AG04449 (cell line): ENCODE measurements around the gene GRIN2B.

Source experiments
- CTCF ChIA-PET: fragments of 350-600 bp; formaldehyde crosslinking; extraction: SDS; loops from one replicate; lab custom pipeline; 2021; ENCODE audit warnings: antibody characterized with exemption; lab: Yijun Ruan, JAX
- POLR2A ChIA-PET: fragments of 400-600, 350-600 bp; formaldehyde crosslinking; extraction: SDS; loops from one replicate; lab custom pipeline; 2020; ENCODE audit warnings: antibody characterized with exemption, inconsistent platforms; lab: Yijun Ruan, JAX
- DNase-seq: peaks from one replicate; pipeline ENCODE4 v3.0.0-alpha.2; 2010; ENCODE audit warnings: low read depth, low spot score
- H3K4me3 ChIP-seq: 2 replicates; pipeline ENCODE4 v1.5.1; 2011; ENCODE audit warnings: low read depth, mild to moderate bottlenecking, control low read depth, low read length
- CTCF ChIP-seq: IDR thresholded peaks from one replicate; pipeline ENCODE4 v1.5.1; 2011; ENCODE audit warnings: mild to moderate bottlenecking, moderate library complexity, low read length, control low read depth, inconsistent platforms; ENCODE audit not compliant: insufficient read depth; ENCODE audit errors: missing control alignments

GRIN2B gene

GRCh38 chr12:13942826-13943225, 38.6 kb downstream of the GRIN2B start:
- TF ChIP-seq CTCF: no peak
- no peak overlapping the region for H3K4me3 ChIP-seq
- ChIA-PET CTCF (no interaction called here), POLR2A (no interaction called here)
- DNase-seq: no peak

GRCh38 chr12:13941258-13942249, 39.8 kb downstream of the GRIN2B start:
- CTCF ChIA-PET: no interaction called here
- no peak overlapping the region for H3K4me3 ChIP-seq
- POLR2A ChIA-PET: no interaction called here
- DNase-seq: no peak
- no peak for TF ChIP-seq CTCF

- no peak for DNase-seq
- POLR2A ChIA-PET: no interaction called here
- H3K4me3 ChIP-seq: no peak overlapping the region
- CTCF ChIA-PET: no interaction called here
- no peak for TF ChIP-seq CTCF
These were observed 41.0 kb downstream of the GRIN2B start for GRCh38 chr12:13940335-13940865.

DNA sequence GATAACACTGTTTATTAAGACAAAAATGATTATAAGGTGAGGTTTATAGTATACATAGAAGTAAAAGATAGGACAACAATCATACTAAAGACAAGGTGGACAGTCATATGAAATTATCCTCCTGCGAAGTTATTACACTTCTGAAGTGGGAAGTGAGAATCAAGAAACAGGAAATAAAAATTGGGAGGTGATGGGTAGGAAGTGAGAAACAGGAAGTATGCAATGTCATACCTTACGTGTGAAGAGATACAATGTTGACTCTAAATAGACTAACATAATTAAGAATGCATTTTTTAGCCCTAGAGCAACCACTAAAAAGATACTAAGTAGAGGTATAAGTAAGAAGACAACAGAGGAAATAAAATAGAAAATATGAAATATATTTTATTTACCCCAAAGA, 43.7 kb downstream of the GRIN2B start:
- H3K4me3 ChIP-seq: no peak overlapping the region
- ChIA-PET POLR2A (no interaction called here), CTCF (no interaction called here)
- no peak for TF ChIP-seq CTCF
- no peak for DNase-seq

- no peak for TF ChIP-seq CTCF
- DNase-seq: no peak
- H3K4me3 ChIP-seq: no peak overlapping the region
- CTCF ChIA-PET: no interaction called here
- POLR2A ChIA-PET: no interaction called here
These were observed 46.2 kb downstream of the GRIN2B start for GRCh38 chr12:13935169-13935568.
